ENCODE measurements around the gene PDE9A. TPM values are rescaled to one million over a fixed set of nuclear protein-coding genes. Genes with fewer than 3 reads are reported as not detected.
A peak's percentile ranks its signal among the peaks of the same experiment; 100 is the strongest.

The PDE9A gene
- total and polyA plus RNA-seq, 4 donors: 2.6 to 16.2 (median 7.8) TPM

GRCh38 chr21:42745511-42746239, 92.3 kb downstream of the PDE9A start:
- H3K27ac ChIP-seq (ENCODE audit: low read depth in 1 of 2, low read length in 2 of 2): no peak overlapping the region
- intact Hi-C loops (cut with DNase I): no loop called here
- no peak for ATAC-seq (ENCODE audit: low FRiP score)
- H3K9me3 ChIP-seq (ENCODE audit: control insufficient read depth, low read length): no peaks in the 10 kb centered on the region
- H3K4me1 ChIP-seq (ENCODE audit: control insufficient read depth in 1 of 2, insufficient read depth in 2 of 2, low read length in 2 of 2): no peaks in the 10 kb centered on the region
- peak; percentile 36 to 60 for DNase-seq
- no peaks in the 10 kb centered on the region for H3K27me3 ChIP-seq (ENCODE audit: control insufficient read depth in 1 of 2, insufficient read depth in 2 of 2, low read length in 1 of 2)
- no peaks in the 10 kb centered on the region for H3K36me3 ChIP-seq (ENCODE audit: control insufficient read depth in 1 of 2, insufficient read depth in 2 of 2, low read length in 1 of 2)
- no peak overlapping the region for H3K4me3 ChIP-seq (ENCODE audit: low read length in 2 of 2)
- 93 to 95% methylated on average over 22 of the region's 22 CpGs for WGBS, 2 donors

- Histone ChIP-seq H3K4me1 (ENCODE audit: control insufficient read depth in 1 of 2, insufficient read depth in 2 of 2, low read length in 2 of 2) (no peaks in the 10 kb centered on the region), H3K9me3 (ENCODE audit: control insufficient read depth, low read length) (no peaks in the 10 kb centered on the region), H3K27me3 (ENCODE audit: control insufficient read depth in 1 of 2, insufficient read depth in 2 of 2, low read length in 1 of 2) (no peaks in the 10 kb centered on the region), H3K4me3 (ENCODE audit: low read length in 2 of 2) (no peak overlapping the region), H3K36me3 (ENCODE audit: control insufficient read depth in 1 of 2, insufficient read depth in 2 of 2, low read length in 1 of 2) (no peaks in the 10 kb centered on the region), H3K27ac (ENCODE audit: low read depth in 1 of 2, low read length in 2 of 2) (no peak overlapping the region)
- intact Hi-C loops (cut with DNase I): no loop called here
- peak; percentile 35 to 52 for DNase-seq
- peak; percentile 3 for ATAC-seq (ENCODE audit: low FRiP score)
- WGBS, 2 donors: 91 to 93% methylated on average over 7 of the region's 7 CpGs
Observed at GRCh38 chr21:42746240-42746592, 92.8 kb downstream of the PDE9A start.

GRCh38 chr21:42746593-42747275, 93.3 kb downstream of the PDE9A start:
- peak; percentile 74 to 86 for DNase-seq
- no peaks in the 10 kb centered on the region for H3K4me1 ChIP-seq (ENCODE audit: control insufficient read depth in 1 of 2, insufficient read depth in 2 of 2, low read length in 2 of 2)

GRCh38 chr21:42747276-42747701, 93.9 kb downstream of the PDE9A start:
- no peak for ATAC-seq (ENCODE audit: low FRiP score)
- peak; percentile 48 to 66 for DNase-seq
- Histone ChIP-seq H3K27me3 (ENCODE audit: control insufficient read depth in 1 of 2, insufficient read depth in 2 of 2, low read length in 1 of 2) (no peaks in the 10 kb centered on the region), H3K9me3 (ENCODE audit: control insufficient read depth, low read length) (no peaks in the 10 kb centered on the region), H3K4me1 (ENCODE audit: control insufficient read depth in 1 of 2, insufficient read depth in 2 of 2, low read length in 2 of 2) (no peaks in the 10 kb centered on the region), H3K4me3 (ENCODE audit: low read length in 2 of 2) (no peak overlapping the region), H3K27ac (ENCODE audit: low read depth in 1 of 2, low read length in 2 of 2) (no peak overlapping the region), H3K36me3 (ENCODE audit: control insufficient read depth in 1 of 2, insufficient read depth in 2 of 2, low read length in 1 of 2) (no peaks in the 10 kb centered on the region)
- 69 to 73% methylated on average over 10 of the region's 10 CpGs for WGBS, 2 donors
- intact Hi-C loops (cut with DNase I): no loop called here

More at GRCh38 chr21:42746593-42747275, 93.3 kb downstream of the PDE9A start:
- Histone ChIP-seq H3K27ac (ENCODE audit: low read depth in 1 of 2, low read length in 2 of 2) (no peak overlapping the region), H3K9me3 (ENCODE audit: control insufficient read depth, low read length) (no peaks in the 10 kb centered on the region), H3K27me3 (ENCODE audit: control insufficient read depth in 1 of 2, insufficient read depth in 2 of 2, low read length in 1 of 2) (no peaks in the 10 kb centered on the region), H3K4me3 (ENCODE audit: low read length in 2 of 2) (no peak overlapping the region), H3K36me3 (ENCODE audit: control insufficient read depth in 1 of 2, insufficient read depth in 2 of 2, low read length in 1 of 2) (no peaks in the 10 kb centered on the region)
- WGBS, 2 donors: 90 to 92% methylated on average over 21 of the region's 21 CpGs
- ATAC-seq (ENCODE audit: low FRiP score): peak; percentile 54
- intact Hi-C loops (cut with DNase I): no loop called here

- intact Hi-C loops (cut with DNase I): no loop called here
- Histone ChIP-seq H3K4me1 (ENCODE audit: control insufficient read depth in 1 of 2, insufficient read depth in 2 of 2, low read length in 2 of 2) (no peaks in the 10 kb centered on the region), H3K9me3 (ENCODE audit: control insufficient read depth, low read length) (no peaks in the 10 kb centered on the region), H3K36me3 (ENCODE audit: control insufficient read depth in 1 of 2, insufficient read depth in 2 of 2, low read length in 1 of 2) (no peaks in the 10 kb centered on the region), H3K4me3 (ENCODE audit: low read length in 2 of 2) (no peak overlapping the region), H3K27ac (ENCODE audit: low read depth in 1 of 2, low read length in 2 of 2) (no peak overlapping the region), H3K27me3 (ENCODE audit: control insufficient read depth in 1 of 2, insufficient read depth in 2 of 2, low read length in 1 of 2) (no peaks in the 10 kb centered on the region)
- DNase-seq: peak in 1 of 2 donors; percentile 42
- WGBS, 2 donors: 74 to 80% methylated on average over 15 of the region's 15 CpGs
- no peak for ATAC-seq (ENCODE audit: low FRiP score)
Observed at GRCh38 chr21:42747746-42748351, 94.4 kb downstream of the PDE9A start.

- no peaks in the 10 kb centered on the region for H3K36me3 ChIP-seq (ENCODE audit: control insufficient read depth in 1 of 2, insufficient read depth in 2 of 2, low read length in 1 of 2)
- intact Hi-C loops (cut with DNase I): no loop called here
- DNase-seq (no peak), ATAC-seq (ENCODE audit: low FRiP score) (no peak)
- H3K4me1 ChIP-seq (ENCODE audit: control insufficient read depth in 1 of 2, insufficient read depth in 2 of 2, low read length in 2 of 2): no peaks in the 10 kb centered on the region
- H3K4me3 ChIP-seq (ENCODE audit: low read length in 2 of 2): no peak overlapping the region
- H3K27me3 ChIP-seq (ENCODE audit: control insufficient read depth in 1 of 2, insufficient read depth in 2 of 2, low read length in 1 of 2): no peaks in the 10 kb centered on the region
- H3K9me3 ChIP-seq (ENCODE audit: control insufficient read depth, low read length): no peaks in the 10 kb centered on the region
- no peak overlapping the region for H3K27ac ChIP-seq (ENCODE audit: low read depth in 1 of 2, low read length in 2 of 2)
- 73% methylated on average over 13 of the region's 13 CpGs for WGBS, 2 donors
Observed at GRCh38 chr21:42748620-42749176, 95.3 kb downstream of the PDE9A start.

- intact Hi-C loops (cut with DNase I): no loop called here
- Histone ChIP-seq H3K36me3 (ENCODE audit: control insufficient read depth in 1 of 2, insufficient read depth in 2 of 2, low read length in 1 of 2) (no peaks in the 10 kb centered on the region), H3K27me3 (ENCODE audit: control insufficient read depth in 1 of 2, insufficient read depth in 2 of 2, low read length in 1 of 2) (no peaks in the 10 kb centered on the region), H3K27ac (ENCODE audit: low read depth in 1 of 2, low read length in 2 of 2) (no peak overlapping the region), H3K9me3 (ENCODE audit: control insufficient read depth, low read length) (no peaks in the 10 kb centered on the region), H3K4me1 (ENCODE audit: control insufficient read depth in 1 of 2, insufficient read depth in 2 of 2, low read length in 2 of 2) (no peaks in the 10 kb centered on the region), H3K4me3 (ENCODE audit: low read length in 2 of 2) (no peak overlapping the region)
- ATAC-seq (ENCODE audit: low FRiP score) (no peak), DNase-seq (no peak)
- WGBS, 2 donors: 77 to 78% methylated on average over 23 of the region's 23 CpGs
Observed at GRCh38 chr21:42750737-42751530, 97.5 kb downstream of the PDE9A start.

- H3K27me3 ChIP-seq (ENCODE audit: control insufficient read depth in 1 of 2, insufficient read depth in 2 of 2, low read length in 1 of 2): no peaks in the 10 kb centered on the region
- ATAC-seq (ENCODE audit: low FRiP score) (no peak), DNase-seq (no peak)
- H3K9me3 ChIP-seq (ENCODE audit: control insufficient read depth, low read length): no peaks in the 10 kb centered on the region
- no peaks in the 10 kb centered on the region for H3K4me1 ChIP-seq (ENCODE audit: control insufficient read depth in 1 of 2, insufficient read depth in 2 of 2, low read length in 2 of 2)
- H3K4me3 ChIP-seq (ENCODE audit: low read length in 2 of 2): no peak overlapping the region
- 96 to 97% methylated on average over 9 of the region's 9 CpGs for WGBS, 2 donors
- no peak overlapping the region for H3K27ac ChIP-seq (ENCODE audit: low read depth in 1 of 2, low read length in 2 of 2)
- intact Hi-C loops (cut with DNase I): no loop called here
- no peaks in the 10 kb centered on the region for H3K36me3 ChIP-seq (ENCODE audit: control insufficient read depth in 1 of 2, insufficient read depth in 2 of 2, low read length in 1 of 2)
Observed at GRCh38 chr21:42751866-42752265, 98.4 kb downstream of the PDE9A start.
